Frontal cortex (tissue), 4 donors: ENCODE results near the gene TAS2R14. TPM values are rescaled to one million over a fixed set of nuclear protein-coding genes. Genes with fewer than 3 reads are reported as not detected.
A peak's percentile ranks its signal among the peaks of the same experiment; 100 is the strongest.

ENCODE experiments used
- DNase-seq, 2 donors: peaks; one replicate each; pipeline ENCODE4 v3.0.0; 2012; ENCODE audit warnings: low spot score in 2 of 2
- FAIRE-seq: peaks from 2 replicates; lab custom pipeline; 2012; peaks lifted over from hg19 to GRCh38; lab: Jason Lieb, UNC
- total RNA-seq: library from RNA; depleted of rRNA; stranded (reverse); fragments of >200 nt; gene quantifications from one replicate; pipeline ENCODE4 v1.2.3, GENCODE V29; 2014
- donor health status: control.
- donor health status: control.
- donor health status: control.

The TAS2R14 gene, protein sequence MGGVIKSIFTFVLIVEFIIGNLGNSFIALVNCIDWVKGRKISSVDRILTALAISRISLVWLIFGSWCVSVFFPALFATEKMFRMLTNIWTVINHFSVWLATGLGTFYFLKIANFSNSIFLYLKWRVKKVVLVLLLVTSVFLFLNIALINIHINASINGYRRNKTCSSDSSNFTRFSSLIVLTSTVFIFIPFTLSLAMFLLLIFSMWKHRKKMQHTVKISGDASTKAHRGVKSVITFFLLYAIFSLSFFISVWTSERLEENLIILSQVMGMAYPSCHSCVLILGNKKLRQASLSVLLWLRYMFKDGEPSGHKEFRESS
- total RNA-seq = 5.3 TPM

DNA sequence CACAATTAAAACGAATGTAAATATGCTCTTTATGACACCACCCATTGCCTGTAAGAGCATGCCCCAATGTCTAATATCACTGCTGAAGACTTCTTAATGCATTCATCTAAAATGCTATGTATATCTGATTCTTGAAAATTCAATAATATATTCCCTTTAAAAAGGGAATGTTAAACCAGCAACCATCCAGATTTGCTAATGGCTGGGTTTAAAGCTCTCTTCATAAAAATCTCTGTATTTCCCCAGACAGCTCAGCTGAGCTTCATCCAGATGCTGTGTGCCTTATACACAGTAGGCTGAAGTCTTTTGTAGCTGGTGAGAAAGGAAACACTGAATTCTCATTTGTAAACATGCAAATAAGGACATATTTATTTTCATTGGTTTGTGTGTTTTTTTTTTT lies at the start of gene TAS2R14:
TAS2R14 (minus strand) TSS at position 101 of the 400 bp plus-strand sequence; CDS start at position 45, 56 bp downstream.
- no peak for FAIRE-seq

DNA sequence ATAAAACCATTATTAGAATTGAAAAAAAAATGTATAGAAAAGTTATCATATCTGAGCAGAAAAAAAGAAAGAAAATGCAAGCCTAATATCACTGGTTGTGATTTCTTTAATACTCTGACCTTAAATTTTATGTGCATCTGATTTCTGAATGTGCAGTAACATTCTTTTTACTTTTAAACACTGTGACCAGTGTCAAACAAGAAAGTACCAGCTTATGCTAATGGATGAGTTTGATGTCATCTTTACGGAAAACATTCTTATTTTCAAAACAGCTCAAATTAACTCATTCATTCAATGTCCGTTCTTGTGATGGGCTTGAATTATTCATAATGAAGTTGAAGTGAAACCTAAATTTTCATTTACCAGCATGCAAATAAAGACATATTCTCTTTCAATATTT lies 47.7 kb upstream of the TAS2R14 start, which contains the start of gene TAS2R50:
TAS2R50 (minus strand) TSS at position 101 of the 400 bp plus-strand sequence; CDS start at position 49, 52 bp downstream.
- no peak for FAIRE-seq

More for the DNA sequence above, at the start of gene TAS2R14:
- DNase-seq = no peak

DNA sequence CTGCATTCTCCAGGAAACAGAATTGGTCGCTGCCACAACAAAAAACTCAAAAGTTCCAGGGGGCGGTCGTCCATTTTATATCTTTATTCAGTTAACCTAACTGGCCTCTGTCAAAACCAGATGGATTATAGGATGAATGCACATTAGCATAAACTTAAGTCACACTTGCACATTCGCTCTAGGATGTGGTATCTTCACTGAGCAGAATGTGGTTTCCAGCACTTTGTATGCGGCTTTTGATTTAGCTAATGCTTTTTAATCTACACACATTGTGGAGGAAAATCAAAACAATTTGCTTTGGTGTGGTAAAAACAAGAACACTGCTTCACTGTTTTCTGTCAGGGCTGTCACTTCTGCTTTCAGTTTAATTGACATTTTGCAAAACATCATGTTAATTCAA lies 43.2 kb upstream of the TAS2R14 start:
- no peak for FAIRE-seq

More for the DNA sequence above, 47.7 kb upstream of the TAS2R14 start, which contains the start of gene TAS2R50:
- DNase-seq = no peak

DNA sequence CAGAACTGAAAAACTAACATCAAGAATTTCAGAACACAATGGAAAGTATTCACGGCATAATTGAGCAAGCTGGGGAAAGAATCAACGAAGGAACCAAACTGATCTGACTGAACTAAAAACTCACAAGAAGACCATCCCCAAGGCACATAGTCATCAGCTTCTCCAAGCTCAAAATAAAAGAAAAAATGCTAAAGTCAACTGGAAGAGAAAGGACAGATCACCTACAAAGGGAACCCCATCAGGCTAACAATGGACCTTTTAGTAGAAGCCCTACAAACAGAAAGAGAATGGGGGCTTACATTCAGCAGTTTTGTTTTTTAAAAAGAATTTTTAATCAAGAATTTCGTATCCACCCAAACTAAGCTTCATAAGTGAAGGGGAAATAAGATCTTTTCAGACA lies 35.9 kb upstream of the TAS2R14 start:
- DNase-seq (no peak), FAIRE-seq (no peak)

More for the DNA sequence above, 43.2 kb upstream of the TAS2R14 start:
- DNase-seq = no peak

DNA sequence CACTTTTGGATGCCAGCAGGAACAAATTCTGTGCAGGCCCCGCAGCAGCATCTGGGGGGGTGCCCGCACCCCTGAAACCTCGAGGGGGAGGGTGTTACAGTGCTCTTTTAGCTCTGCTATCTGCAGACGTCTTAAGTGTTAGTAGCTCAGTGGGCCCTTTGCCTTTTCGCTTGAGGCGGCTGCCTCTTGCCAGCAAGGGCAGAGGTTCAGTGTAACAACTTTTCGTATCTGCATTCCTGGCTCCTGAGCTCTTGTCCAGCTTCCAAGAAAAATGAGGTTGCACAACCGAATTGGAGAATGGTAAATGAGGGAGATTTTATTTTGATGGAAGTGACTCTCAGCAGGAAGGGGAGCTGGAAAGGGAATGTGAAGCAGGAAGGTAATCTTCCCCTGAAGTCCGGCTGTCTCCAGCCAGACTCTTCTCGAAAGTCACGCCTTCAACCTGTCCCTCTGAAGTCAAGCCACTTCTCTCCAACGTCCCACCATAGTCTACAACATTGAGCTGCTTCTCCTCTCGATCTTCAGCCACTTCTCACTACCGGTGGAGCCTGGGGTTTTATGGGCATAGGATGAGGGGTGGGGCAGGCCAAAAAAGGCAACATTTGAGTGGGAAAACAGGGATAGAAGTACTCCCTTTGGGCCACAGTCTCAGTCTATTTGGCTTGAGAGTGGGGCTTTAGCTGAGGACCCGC lies 29.8 kb upstream of the TAS2R14 start:
- DNase-seq = no peak

DNA sequence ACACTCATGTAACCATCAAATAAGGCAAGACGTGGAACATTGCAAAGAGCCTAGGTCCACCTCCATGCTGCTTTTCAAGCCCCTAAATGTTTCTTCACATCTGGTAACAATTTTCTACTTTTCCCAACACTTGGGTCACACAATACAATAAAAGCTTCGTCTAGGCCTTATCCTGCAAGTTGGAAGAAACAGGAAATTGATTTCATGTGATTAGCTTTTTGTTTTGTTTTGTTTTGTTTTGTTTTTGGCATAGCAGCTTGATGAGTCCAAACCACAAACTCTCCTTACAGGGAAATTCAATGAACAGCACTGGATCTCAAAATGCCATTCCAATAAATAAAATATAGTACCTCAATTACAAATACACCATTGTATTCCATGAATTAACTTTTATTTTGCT lies 28.3 kb upstream of the TAS2R14 start:
- no peak for FAIRE-seq
- no peak for DNase-seq

More for the DNA sequence above, 29.8 kb upstream of the TAS2R14 start:
- FAIRE-seq = no peak

DNA sequence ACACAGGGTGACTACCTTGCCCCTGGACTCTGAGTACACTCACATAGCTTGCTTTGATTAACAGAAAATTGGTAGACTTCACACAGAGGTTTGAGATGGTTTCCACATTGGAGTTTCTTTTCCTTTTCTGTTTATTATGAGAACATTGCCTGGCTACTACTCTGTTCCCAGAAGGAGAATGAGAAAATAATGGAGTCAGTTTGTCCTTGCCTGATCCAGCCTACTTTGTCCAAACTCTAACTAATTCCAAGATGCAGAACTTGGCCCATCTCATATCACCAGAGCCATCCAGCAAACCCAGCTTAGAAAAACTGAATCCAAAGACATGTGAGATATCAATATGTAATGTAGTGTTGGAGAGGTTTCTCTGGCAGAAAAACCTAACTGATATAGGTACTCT lies 27.3 kb upstream of the TAS2R14 start:
- FAIRE-seq = no peak
- no peak for DNase-seq

DNA sequence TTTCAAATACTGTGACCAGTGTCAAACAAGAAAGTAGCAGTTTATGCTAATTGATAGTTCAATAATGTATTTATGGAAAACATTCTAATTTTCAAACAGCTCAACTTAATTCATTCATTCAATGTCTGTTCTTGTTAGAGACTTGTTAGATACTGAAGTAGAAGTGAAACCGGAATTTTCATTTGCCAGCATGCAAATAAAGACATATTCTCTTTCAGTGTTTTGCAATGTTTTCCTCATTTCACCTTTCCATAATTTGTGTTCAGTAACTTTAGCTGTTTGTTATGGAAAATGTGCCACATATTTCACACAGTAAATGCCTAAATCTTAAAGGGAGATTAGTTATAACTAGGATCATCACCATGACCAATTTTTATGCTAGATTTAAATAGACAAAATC lies 26.4 kb upstream of the TAS2R14 start:
- DNase-seq (no peak), FAIRE-seq (no peak)

DNA sequence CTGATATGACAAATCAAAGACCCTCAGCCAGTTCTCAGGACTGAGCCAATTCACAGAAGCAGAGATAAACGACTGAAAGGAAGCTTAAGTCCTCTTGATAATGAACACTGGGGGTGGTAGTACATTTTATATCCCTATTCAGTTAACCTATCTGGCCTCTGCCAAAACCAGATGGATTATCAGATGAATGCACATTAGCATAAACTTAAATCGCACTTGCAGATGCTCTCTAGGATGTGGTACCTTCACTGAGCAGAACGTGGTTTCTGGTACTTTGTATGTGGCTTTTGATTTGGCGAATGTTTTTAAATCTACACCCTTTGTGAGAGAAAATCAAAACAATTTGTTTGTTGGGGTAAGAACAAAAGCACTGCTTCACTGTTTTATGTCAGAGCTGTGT lies 21.1 kb upstream of the TAS2R14 start:
- FAIRE-seq = no peak

DNA sequence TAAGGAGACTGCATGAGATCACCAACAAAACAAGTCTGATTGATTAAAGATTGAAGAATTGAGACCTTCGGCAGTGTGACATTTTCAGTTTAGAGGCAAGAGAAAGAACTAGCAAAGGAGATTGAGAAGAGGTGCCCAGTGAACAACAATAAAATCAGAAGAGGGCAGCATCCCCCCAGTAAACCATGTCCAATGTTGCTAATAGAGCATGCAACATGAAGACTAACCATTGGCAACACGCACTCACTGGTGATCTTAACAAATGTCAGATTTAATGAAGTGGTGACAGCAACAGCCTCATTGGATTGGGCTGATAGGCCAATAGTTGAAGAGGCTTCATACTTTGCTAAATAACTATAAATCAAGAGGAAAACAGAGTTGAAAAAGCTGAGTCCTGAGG lies 20.7 kb upstream of the TAS2R14 start:
- peak; percentile 81 for FAIRE-seq
- no peak for DNase-seq

More for the DNA sequence above, 21.1 kb upstream of the TAS2R14 start:
- no peak for DNase-seq

DNA sequence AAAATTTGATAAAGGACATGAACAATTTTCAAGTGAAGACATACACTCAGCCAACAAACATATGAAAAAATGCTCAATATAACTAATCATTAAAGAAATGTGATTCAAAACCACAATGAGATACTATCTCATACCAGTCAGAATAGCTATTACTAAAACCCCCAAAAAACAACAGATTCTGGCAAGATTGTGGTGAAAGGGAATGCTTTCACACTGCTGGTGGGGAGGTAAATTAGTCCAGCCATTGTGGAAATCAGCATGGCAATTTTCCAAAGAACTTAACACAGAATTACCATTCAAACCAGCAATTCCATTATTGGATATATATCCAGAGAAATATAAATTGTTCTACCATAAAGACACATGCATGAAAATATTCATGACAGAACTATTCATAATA lies 18.7 kb upstream of the TAS2R14 start:
- DNase-seq (no peak), FAIRE-seq (no peak)

DNA sequence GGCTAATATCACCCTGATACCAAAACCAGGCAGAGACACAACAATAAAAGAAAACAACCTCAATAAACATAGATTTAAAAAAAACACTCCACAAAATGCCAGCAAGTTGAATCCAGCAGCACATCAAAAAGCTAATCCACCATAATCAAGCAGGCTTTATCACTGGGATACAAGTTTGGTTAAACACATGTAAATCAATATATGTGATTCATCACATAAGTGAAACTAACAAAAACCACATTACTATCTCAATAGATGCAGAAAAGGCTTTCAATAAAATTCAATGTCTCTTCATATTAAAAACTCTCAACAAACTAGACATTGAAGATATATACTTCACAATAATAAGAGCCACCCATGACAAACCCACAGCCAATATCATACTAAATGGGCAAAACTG lies 17.0 kb upstream of the TAS2R14 start:
- DNase-seq (no peak), FAIRE-seq (no peak)

DNA sequence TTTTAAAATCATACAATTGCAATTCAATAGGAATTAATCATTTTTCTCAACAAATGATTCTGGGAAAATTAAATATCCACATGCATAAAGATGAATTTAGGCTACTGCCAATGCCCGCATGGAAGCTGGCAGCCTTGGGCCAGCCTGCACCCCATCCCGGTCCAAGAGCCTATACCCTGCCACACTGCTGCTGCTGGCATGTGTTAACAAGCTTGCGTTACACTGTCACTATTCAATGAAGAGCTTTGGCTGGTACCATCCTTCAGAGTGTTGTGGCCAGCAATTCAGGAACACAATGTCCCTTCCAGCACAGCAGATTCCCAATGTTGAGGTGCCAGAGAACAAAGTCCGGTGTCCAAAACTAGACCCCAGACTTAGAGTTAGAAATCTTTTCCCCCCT lies 13.6 kb upstream of the TAS2R14 start:
- no peak for DNase-seq

DNA sequence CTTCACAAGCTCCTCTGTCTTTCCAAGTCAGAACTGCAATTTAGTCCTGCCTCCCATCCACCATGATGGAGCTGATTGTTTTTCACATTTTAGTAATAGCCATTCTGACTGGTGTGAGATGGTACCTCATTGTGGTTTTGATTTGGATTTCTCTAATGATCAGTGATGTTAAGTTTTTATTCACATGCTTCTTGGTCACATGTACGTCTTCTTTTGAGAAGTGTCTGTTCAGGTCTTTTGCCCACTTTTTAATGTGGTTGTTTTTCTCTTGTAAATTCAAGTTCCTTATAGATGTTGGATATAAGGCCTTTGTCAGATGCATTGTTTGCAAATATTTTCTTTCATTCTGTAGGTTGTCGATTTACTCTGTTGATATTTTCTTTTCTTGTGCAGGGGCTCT lies 4.1 kb upstream of the TAS2R14 start:
- DNase-seq (no peak), FAIRE-seq (no peak)

More for the DNA sequence above, 13.6 kb upstream of the TAS2R14 start:
- no peak for FAIRE-seq

DNA sequence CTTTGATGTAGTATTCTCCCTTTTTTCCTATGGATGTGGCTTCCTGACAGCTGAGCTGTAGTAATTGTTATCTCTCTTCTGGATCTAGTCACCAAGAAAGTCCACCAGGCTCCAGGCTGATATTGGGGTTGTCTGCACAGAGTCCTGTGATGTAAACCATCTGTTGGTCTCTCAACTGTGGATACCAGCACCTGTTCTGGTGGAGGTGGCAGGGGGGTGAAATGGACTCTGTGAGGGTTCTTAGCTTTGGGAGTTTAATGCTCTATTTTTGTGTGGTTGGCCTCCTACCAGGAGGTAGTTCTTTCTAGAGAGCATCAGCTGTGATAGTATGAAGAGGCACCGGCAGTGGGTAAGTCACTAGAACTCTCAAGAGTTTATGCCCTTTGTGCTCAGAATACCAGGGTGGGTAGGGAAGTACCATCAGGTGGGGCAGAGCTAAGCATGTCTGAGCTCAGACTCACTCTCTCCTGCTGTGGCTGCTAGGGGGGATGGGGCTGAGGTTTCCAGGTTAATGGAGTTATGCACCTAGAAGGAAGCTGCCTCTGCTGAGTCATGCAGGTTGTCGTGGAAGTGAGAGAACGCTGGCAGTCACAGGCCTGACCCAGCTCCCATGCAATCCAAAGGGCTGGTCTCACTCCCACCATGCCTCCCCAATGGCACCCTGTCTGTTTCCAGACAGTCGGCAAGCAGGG lies 3.0 kb upstream of the TAS2R14 start:
- FAIRE-seq (no peak), DNase-seq (no peak)

DNA sequence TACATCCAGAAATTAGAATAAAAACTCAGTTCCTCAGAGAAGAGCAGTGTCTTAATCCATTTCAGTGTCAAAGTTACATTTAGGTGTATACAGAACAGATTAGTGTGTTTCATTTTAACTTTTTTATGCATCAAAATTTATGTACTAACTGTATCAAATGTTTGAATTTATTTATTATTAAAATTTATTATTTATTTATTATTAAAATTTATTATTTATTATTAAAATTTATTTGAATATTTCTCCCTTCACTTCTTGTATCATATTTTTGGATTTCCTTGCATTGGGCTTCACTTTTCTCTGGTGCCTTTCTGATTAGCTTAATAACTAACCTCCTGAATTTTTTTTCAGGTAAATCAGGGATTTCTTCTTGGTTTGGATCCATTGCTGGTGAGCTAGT lies 2.3 kb upstream of the TAS2R14 start:
- DNase-seq (no peak), FAIRE-seq (peak; percentile 6)

DNA sequence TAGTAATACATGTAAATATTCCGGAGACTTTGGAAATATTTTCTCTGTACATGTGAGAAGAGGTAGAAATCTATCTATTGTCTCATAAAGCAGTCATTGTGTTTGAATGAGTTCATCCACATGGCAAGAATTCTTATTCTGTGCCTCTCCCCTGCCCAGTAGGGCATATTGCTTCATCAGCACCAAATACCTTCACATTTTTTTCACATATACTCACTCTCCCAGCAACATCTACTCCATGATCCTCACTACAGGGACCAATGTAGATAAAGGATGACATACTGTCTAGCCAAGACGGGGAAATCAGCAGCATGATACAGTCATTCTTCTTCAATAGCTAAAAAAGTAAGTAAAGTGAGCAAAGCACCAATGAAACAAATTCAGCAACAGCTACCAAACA lies 1.3 kb upstream of the TAS2R14 start:
- no peak for FAIRE-seq
- DNase-seq = no peak

DNA sequence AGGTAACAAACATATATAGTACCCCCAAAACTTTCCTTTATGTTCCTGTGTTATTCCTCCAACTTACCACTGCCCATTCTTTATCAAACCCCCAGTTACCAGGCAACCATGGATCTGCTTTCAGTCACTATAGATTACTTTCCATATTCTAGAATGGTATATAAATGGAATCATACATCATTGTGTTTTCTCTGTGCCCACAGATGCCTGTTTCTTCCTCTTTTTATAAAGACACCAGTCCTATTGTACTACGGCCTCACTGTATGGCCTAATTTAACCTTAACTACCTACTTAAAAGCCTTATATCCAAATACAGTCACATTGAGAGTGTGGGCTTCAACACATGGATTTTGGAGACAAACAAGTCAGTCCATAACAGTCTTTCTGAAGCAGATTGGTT lies 2.6 kb downstream of the TAS2R14 start:
- no peak for FAIRE-seq
- no peak for DNase-seq

DNA sequence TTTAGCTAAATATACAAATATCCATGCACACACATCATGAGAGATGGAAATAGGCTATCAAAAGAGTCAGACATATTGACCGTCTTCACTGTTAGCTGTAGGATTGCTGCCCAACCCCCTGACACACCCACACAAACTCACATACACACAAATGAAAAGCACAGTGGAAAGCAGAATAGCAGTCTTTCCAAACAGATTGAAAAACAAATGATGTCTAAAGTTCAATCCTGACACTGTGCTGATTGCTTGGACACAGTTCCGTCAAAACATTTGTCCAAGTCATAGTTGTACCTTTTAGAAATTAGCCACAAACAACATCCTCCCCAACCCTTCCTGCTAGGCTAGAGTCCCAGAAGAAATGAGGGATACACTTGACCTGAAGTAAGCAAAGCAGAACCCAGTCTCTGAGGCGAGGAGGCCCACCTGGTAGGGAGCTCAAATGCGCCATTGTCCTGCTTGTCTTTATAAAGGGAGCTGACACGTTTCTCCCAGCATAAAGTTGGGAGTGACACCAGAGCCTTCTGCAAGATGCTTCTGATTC lies 10.2 kb downstream of the TAS2R14 start, which contains the start of gene PRH2:
PRH2 (plus strand) TSS at position 491 of the 541 bp plus-strand sequence; CDS start at position 529, 38 bp downstream.
- FAIRE-seq = no peak
- no peak for DNase-seq

DNA sequence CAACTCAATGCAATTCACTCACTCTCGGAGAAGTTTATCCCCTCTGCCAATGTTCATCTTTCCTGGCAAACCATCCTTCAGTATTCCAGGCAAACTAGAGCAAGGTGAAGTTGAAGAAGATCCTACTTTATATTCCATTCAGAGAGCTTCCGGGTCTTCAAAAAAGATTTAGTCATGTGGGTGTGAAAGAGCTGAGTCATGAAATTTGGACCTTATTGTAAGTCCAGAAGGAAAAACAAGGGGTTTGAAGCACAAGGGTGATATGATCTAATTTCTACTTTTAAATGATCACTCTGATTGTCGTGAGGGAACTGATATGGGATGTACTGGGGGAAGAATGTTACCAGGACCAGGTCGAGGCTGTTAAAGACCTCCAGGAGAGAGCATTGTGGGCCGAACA lies 12.8 kb downstream of the TAS2R14 start:
- no peak for DNase-seq
- no peak for FAIRE-seq
